ENCODE measurements around the gene UGGT1.

The UGGT1 gene

GRCh38 chr2:128091726-128092080 lies 703 bp downstream of the UGGT1 start:
- Histone ChIP-seq H3K27ac (ENCODE audit: low read length, poor library complexity, severe bottlenecking) (no peak overlapping the region), H3K36me3 (ENCODE audit: control insufficient read depth in 1 of 2, insufficient read depth in 2 of 2, low read depth in 1 of 2, low read length in 2 of 2) (peaks cover 3 to 13% of the 10 kb centered on the region in 2 experiments), H3K79me1 (replicated peaks; ENCODE audit: low read length, poor library complexity, severe bottlenecking) (peaks cover 14% of the 10 kb centered on the region), H2BK5ac (ENCODE audit: low read depth, low read length, poor library complexity, severe bottlenecking) (no peak overlapping the region), H3K4me1 (ENCODE audit: control insufficient read depth, insufficient read depth, low read depth, low read length) (peaks cover 5% of the 10 kb centered on the region), H2AFZ (ENCODE audit: low read depth, low read length) (peak overlapping the region; percentile 74), H3K9ac (ENCODE audit: low read length) (peak overlapping the region; percentile 97), H4K8ac (ENCODE audit: low read length) (no peak overlapping the region), H3K23ac (ENCODE audit: low read length in 2 of 2) (no peak overlapping the region), H2BK15ac (ENCODE audit: low read depth, poor library complexity, severe bottlenecking) (no peak overlapping the region), H3K9me3 (ENCODE audit: control insufficient read depth, low read length) (no peaks in the 10 kb centered on the region), H3K18ac (ENCODE audit: low read depth in 1 of 2, low read length in 2 of 2) (no peak overlapping the region), H2AK5ac (ENCODE audit: low read length, severe bottlenecking) (no peak overlapping the region), H4K91ac (ENCODE audit: low read length) (no peak overlapping the region), H3K4me3 (ENCODE audit: insufficient read depth in 1 of 2, low read depth in 1 of 2, low read length in 2 of 2) (peak overlapping the region; percentile 98 to 99), H3K14ac (ENCODE audit: low read length in 2 of 2) (no peak overlapping the region), H3K27me3 (ENCODE audit: control insufficient read depth in 1 of 2, insufficient read depth in 1 of 2, low read length in 2 of 2) (no peaks in the 10 kb centered on the region), H2BK120ac (ENCODE audit: low read depth, low read length) (no peak overlapping the region), H3K4ac (ENCODE audit: low read depth in 1 of 2, low read length in 2 of 2) (peak overlapping the region; percentile 47 to 71), H2BK12ac (ENCODE audit: low read length in 2 of 2) (no peak overlapping the region), H3K4me2 (ENCODE audit: low read length, poor library complexity, severe bottlenecking) (peak overlapping the region; percentile 76)
- DNase-seq, result peak; percentile 69
- under 1% methylated on average over 9 of the region's 9 CpGs for WGBS

DNA sequence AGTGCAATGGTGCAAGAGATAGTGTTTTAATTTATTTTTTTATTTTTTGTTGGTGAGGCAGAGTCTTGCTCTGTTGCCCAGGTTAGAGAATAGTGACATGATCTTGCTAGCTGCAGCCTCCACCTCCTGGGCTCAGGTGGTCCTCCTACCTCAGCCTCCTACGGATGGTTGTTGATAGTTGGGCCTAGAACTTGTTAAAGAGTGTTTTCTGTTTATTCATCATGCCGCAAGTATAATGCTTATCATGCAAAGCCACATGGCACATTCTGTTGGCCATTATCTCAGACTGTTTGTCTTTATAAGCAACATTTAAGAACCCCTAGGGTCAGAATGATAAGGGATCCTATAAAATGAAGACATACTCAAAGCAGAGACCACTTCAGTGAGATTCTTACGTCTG lies 1.7 kb downstream of the UGGT1 start:
- 90% methylated on average over 2 of the region's 3 CpGs for WGBS
- H4K91ac ChIP-seq (ENCODE audit: low read length), result no peak overlapping the region
- no peak overlapping the region for H3K18ac ChIP-seq (ENCODE audit: low read depth in 1 of 2, low read length in 2 of 2)
- no peak overlapping the region for H4K8ac ChIP-seq (ENCODE audit: low read length)
- H3K36me3 ChIP-seq (ENCODE audit: control insufficient read depth in 1 of 2, insufficient read depth in 2 of 2, low read depth in 1 of 2, low read length in 2 of 2), result peaks cover 4 to 17% of the 10 kb centered on the region in 2 experiments
- no peak overlapping the region for H2BK15ac ChIP-seq (ENCODE audit: low read depth, poor library complexity, severe bottlenecking)
- no peak overlapping the region for H3K4me2 ChIP-seq (ENCODE audit: low read length, poor library complexity, severe bottlenecking)
- no peak overlapping the region for H3K27ac ChIP-seq (ENCODE audit: low read length, poor library complexity, severe bottlenecking)
- peak overlapping the region in 1 of 2 experiments; percentile 99 for H3K4me3 ChIP-seq (ENCODE audit: insufficient read depth in 1 of 2, low read depth in 1 of 2, low read length in 2 of 2)
- H3K4me1 ChIP-seq (ENCODE audit: control insufficient read depth, insufficient read depth, low read depth, low read length), result peaks cover 5% of the 10 kb centered on the region
- no peak overlapping the region for H2BK5ac ChIP-seq (ENCODE audit: low read depth, low read length, poor library complexity, severe bottlenecking)
- no peak overlapping the region for H2BK12ac ChIP-seq (ENCODE audit: low read length in 2 of 2)
- no peak for DNase-seq
- no peak overlapping the region for H2AK5ac ChIP-seq (ENCODE audit: low read length, severe bottlenecking)
- H3K23ac ChIP-seq (ENCODE audit: low read length in 2 of 2), result no peak overlapping the region
- no peak overlapping the region for H2AFZ ChIP-seq (ENCODE audit: low read depth, low read length)
- no peak overlapping the region for H3K14ac ChIP-seq (ENCODE audit: low read length in 2 of 2)
- peak overlapping the region; percentile 97 for H3K9ac ChIP-seq (ENCODE audit: low read length)
- no peak overlapping the region for H2BK120ac ChIP-seq (ENCODE audit: low read depth, low read length)
- H3K79me1 ChIP-seq (replicated peaks; ENCODE audit: low read length, poor library complexity, severe bottlenecking), result peaks cover 14% of the 10 kb centered on the region
- H3K4ac ChIP-seq (ENCODE audit: low read depth in 1 of 2, low read length in 2 of 2), result no peak overlapping the region
- H3K27me3 ChIP-seq (ENCODE audit: control insufficient read depth in 1 of 2, insufficient read depth in 1 of 2, low read length in 2 of 2), result no peaks in the 10 kb centered on the region
- no peaks in the 10 kb centered on the region for H3K9me3 ChIP-seq (ENCODE audit: control insufficient read depth, low read length)

- no peak overlapping the region for H3K4ac ChIP-seq (ENCODE audit: low read depth in 1 of 2, low read length in 2 of 2)
- H3K79me1 ChIP-seq (replicated peaks; ENCODE audit: low read length, poor library complexity, severe bottlenecking), result peaks cover 20% of the 10 kb centered on the region
- H2BK12ac ChIP-seq (ENCODE audit: low read length in 2 of 2), result no peak overlapping the region
- H3K18ac ChIP-seq (ENCODE audit: low read depth in 1 of 2, low read length in 2 of 2), result no peak overlapping the region
- peaks cover 12 to 26% of the 10 kb centered on the region in 2 experiments for H3K36me3 ChIP-seq (ENCODE audit: control insufficient read depth in 1 of 2, insufficient read depth in 2 of 2, low read depth in 1 of 2, low read length in 2 of 2)
- peaks cover 5% of the 10 kb centered on the region for H3K4me1 ChIP-seq (ENCODE audit: control insufficient read depth, insufficient read depth, low read depth, low read length)
- no peak overlapping the region for H3K4me2 ChIP-seq (ENCODE audit: low read length, poor library complexity, severe bottlenecking)
- H3K14ac ChIP-seq (ENCODE audit: low read length in 2 of 2), result no peak overlapping the region
- no peak overlapping the region for H2BK120ac ChIP-seq (ENCODE audit: low read depth, low read length)
- H2BK5ac ChIP-seq (ENCODE audit: low read depth, low read length, poor library complexity, severe bottlenecking), result no peak overlapping the region
- no peak for DNase-seq
- H2AFZ ChIP-seq (ENCODE audit: low read depth, low read length), result no peak overlapping the region
- no peak overlapping the region for H3K4me3 ChIP-seq (ENCODE audit: insufficient read depth in 1 of 2, low read depth in 1 of 2, low read length in 2 of 2)
- no peak overlapping the region for H4K8ac ChIP-seq (ENCODE audit: low read length)
- 100% methylated on average over 4 of the region's 5 CpGs for WGBS
- H3K9ac ChIP-seq (ENCODE audit: low read length), result no peak overlapping the region
- H3K9me3 ChIP-seq (ENCODE audit: control insufficient read depth, low read length), result no peaks in the 10 kb centered on the region
- H2BK15ac ChIP-seq (ENCODE audit: low read depth, poor library complexity, severe bottlenecking), result no peak overlapping the region
- no peak overlapping the region for H2AK5ac ChIP-seq (ENCODE audit: low read length, severe bottlenecking)
- no peaks in the 10 kb centered on the region for H3K27me3 ChIP-seq (ENCODE audit: control insufficient read depth in 1 of 2, insufficient read depth in 1 of 2, low read length in 2 of 2)
- H4K91ac ChIP-seq (ENCODE audit: low read length), result no peak overlapping the region
- H3K27ac ChIP-seq (ENCODE audit: low read length, poor library complexity, severe bottlenecking), result no peak overlapping the region
- peak overlapping the region in 1 of 2 experiments; percentile 14 for H3K23ac ChIP-seq (ENCODE audit: low read length in 2 of 2)
Observed at GRCh38 chr2:128093762-128094161, 2.8 kb downstream of the UGGT1 start.

GRCh38 chr2:128095201-128095600 lies 4.2 kb downstream of the UGGT1 start:
- Histone ChIP-seq H3K4me3 (ENCODE audit: insufficient read depth in 1 of 2, low read depth in 1 of 2, low read length in 2 of 2) (no peak overlapping the region), H2AK5ac (ENCODE audit: low read length, severe bottlenecking) (no peak overlapping the region), H2BK5ac (ENCODE audit: low read depth, low read length, poor library complexity, severe bottlenecking) (no peak overlapping the region), H3K4me1 (ENCODE audit: control insufficient read depth, insufficient read depth, low read depth, low read length) (peaks cover 5% of the 10 kb centered on the region), H3K79me1 (replicated peaks; ENCODE audit: low read length, poor library complexity, severe bottlenecking) (peaks cover 25% of the 10 kb centered on the region), H3K27ac (ENCODE audit: low read length, poor library complexity, severe bottlenecking) (no peak overlapping the region), H3K18ac (ENCODE audit: low read depth in 1 of 2, low read length in 2 of 2) (no peak overlapping the region), H3K4ac (ENCODE audit: low read depth in 1 of 2, low read length in 2 of 2) (no peak overlapping the region), H3K36me3 (ENCODE audit: control insufficient read depth in 1 of 2, insufficient read depth in 2 of 2, low read depth in 1 of 2, low read length in 2 of 2) (peaks cover 16 to 35% of the 10 kb centered on the region in 2 experiments), H2BK12ac (ENCODE audit: low read length in 2 of 2) (no peak overlapping the region), H3K27me3 (ENCODE audit: control insufficient read depth in 1 of 2, insufficient read depth in 1 of 2, low read length in 2 of 2) (no peaks in the 10 kb centered on the region), H3K14ac (ENCODE audit: low read length in 2 of 2) (no peak overlapping the region), H4K91ac (ENCODE audit: low read length) (no peak overlapping the region), H3K23ac (ENCODE audit: low read length in 2 of 2) (no peak overlapping the region), H3K9me3 (ENCODE audit: control insufficient read depth, low read length) (no peaks in the 10 kb centered on the region), H2BK120ac (ENCODE audit: low read depth, low read length) (no peak overlapping the region), H3K4me2 (ENCODE audit: low read length, poor library complexity, severe bottlenecking) (no peak overlapping the region), H4K8ac (ENCODE audit: low read length) (no peak overlapping the region), H3K9ac (ENCODE audit: low read length) (no peak overlapping the region), H2AFZ (ENCODE audit: low read depth, low read length) (no peak overlapping the region), H2BK15ac (ENCODE audit: low read depth, poor library complexity, severe bottlenecking) (no peak overlapping the region)
- WGBS, result 48% methylated on average over 2 of the region's 3 CpGs
- DNase-seq, result no peak

Measured in mesenchymal stem cell (in vitro differentiated cells and primary cell).